Stimulated activated effector memory CD8-positive, alpha-beta T cell treated with anti-CD3 and anti-CD28 coated beads, Interleukin-12 subunit alpha, Interleukin-12 subunit beta, amount 100 ng/mL, for 72 hours (primary cell): Measurements from ENCODE around the gene MARCHF10.

Experiments
- ATAC-seq: fragments of 150-1000 bp; cut with Tn5 transposase; 2 replicates; pipeline ENCODE4 v1.10.0; 2021
- DNase-seq, 2 donors: peaks; one replicate each; pipeline ENCODE4 v3.0.0; 2021 to 2022; ENCODE audit warnings: low spot score in 2 of 2
- H3K27ac Mint-ChIP-seq: one replicate; pipeline ENCODE4 v1.8.0; 2022; ENCODE audit warnings: mild to moderate bottlenecking, mixed read lengths
- H3K36me3 Mint-ChIP-seq: one replicate; pipeline ENCODE4 v1.8.0; 2022; ENCODE audit warnings: mild to moderate bottlenecking, mixed read lengths
- H3K4me1 Mint-ChIP-seq: one replicate; pipeline ENCODE4 v1.8.0; 2022; ENCODE audit warnings: mixed read lengths
- H3K4me3 Mint-ChIP-seq: one replicate; pipeline ENCODE4 v1.8.0; 2022; ENCODE audit warnings: mild to moderate bottlenecking, mixed read lengths
- H3K9me3 Mint-ChIP-seq: one replicate; pipeline ENCODE4 v1.8.0; 2022; ENCODE audit warnings: mixed read lengths

Gene MARCHF10

GRCh38 chr17:62681061-62681938 is 126.8 kb downstream of the MARCHF10 start:
- H3K27ac Mint-ChIP-seq, result no peak overlapping the region
- no peaks in the 10 kb centered on the region for H3K4me1 Mint-ChIP-seq
- no peak overlapping the region for H3K4me3 Mint-ChIP-seq
- DNase-seq, result no peak
- H3K9me3 Mint-ChIP-seq, result no peaks in the 10 kb centered on the region
- no peak for ATAC-seq
- H3K36me3 Mint-ChIP-seq, result peaks cover 6% of the 10 kb centered on the region

GRCh38 chr17:62680541-62681052 is 127.5 kb downstream of the MARCHF10 start:
- no peak overlapping the region for H3K4me3 Mint-ChIP-seq
- peaks cover 6% of the 10 kb centered on the region for H3K36me3 Mint-ChIP-seq

GRCh38 chr17:62679866-62680377 is 128.2 kb downstream of the MARCHF10 start:
- H3K4me1 Mint-ChIP-seq, result no peaks in the 10 kb centered on the region
- H3K36me3 Mint-ChIP-seq, result peaks cover under 1% of the 10 kb centered on the region
- H3K9me3 Mint-ChIP-seq, result no peaks in the 10 kb centered on the region
- no peak for ATAC-seq
- DNase-seq, result no peak
- no peak overlapping the region for H3K4me3 Mint-ChIP-seq
- no peak overlapping the region for H3K27ac Mint-ChIP-seq

More at GRCh38 chr17:62680541-62681052, 127.5 kb downstream of the MARCHF10 start:
- no peak for ATAC-seq
- DNase-seq, result no peak
- no peak overlapping the region for H3K27ac Mint-ChIP-seq
- no peaks in the 10 kb centered on the region for H3K4me1 Mint-ChIP-seq
- no peaks in the 10 kb centered on the region for H3K9me3 Mint-ChIP-seq

- ATAC-seq (no peak), DNase-seq (no peak)
- H3K9me3 Mint-ChIP-seq, result no peaks in the 10 kb centered on the region
- no peak overlapping the region for H3K4me3 Mint-ChIP-seq
- no peak overlapping the region for H3K27ac Mint-ChIP-seq
- no peaks in the 10 kb centered on the region for H3K4me1 Mint-ChIP-seq
- H3K36me3 Mint-ChIP-seq, result no peaks in the 10 kb centered on the region
These were observed 129.7 kb downstream of the MARCHF10 start for GRCh38 chr17:62678214-62678919.

- no peak for ATAC-seq
- H3K36me3 Mint-ChIP-seq, result no peaks in the 10 kb centered on the region
- H3K27ac Mint-ChIP-seq, result no peak overlapping the region
- H3K4me3 Mint-ChIP-seq, result no peak overlapping the region
- H3K9me3 Mint-ChIP-seq, result no peaks in the 10 kb centered on the region
- DNase-seq, result no peak
- peaks cover 4% of the 10 kb centered on the region for H3K4me1 Mint-ChIP-seq
These were observed 131.0 kb downstream of the MARCHF10 start for GRCh38 chr17:62676952-62677596.

GRCh38 chr17:62676231-62676943 is 131.7 kb downstream of the MARCHF10 start:
- no peak overlapping the region for H3K27ac Mint-ChIP-seq
- no peak for ATAC-seq
- no peaks in the 10 kb centered on the region for H3K9me3 Mint-ChIP-seq
- no peak for DNase-seq
- peaks cover 2% of the 10 kb centered on the region for H3K36me3 Mint-ChIP-seq
- peaks cover 7% of the 10 kb centered on the region for H3K4me1 Mint-ChIP-seq
- H3K4me3 Mint-ChIP-seq, result no peak overlapping the region

GRCh38 chr17:62675701-62676100 is 132.4 kb downstream of the MARCHF10 start:
- H3K27ac Mint-ChIP-seq, result no peak overlapping the region
- peaks cover 7% of the 10 kb centered on the region for H3K4me1 Mint-ChIP-seq
- H3K4me3 Mint-ChIP-seq, result no peak overlapping the region
- ATAC-seq (no peak), DNase-seq (no peak)
- peaks cover 6% of the 10 kb centered on the region for H3K36me3 Mint-ChIP-seq
- H3K9me3 Mint-ChIP-seq, result no peaks in the 10 kb centered on the region

- DNase-seq (no peak), ATAC-seq (no peak)
- H3K27ac Mint-ChIP-seq, result no peak overlapping the region
- no peak overlapping the region for H3K4me3 Mint-ChIP-seq
- H3K4me1 Mint-ChIP-seq, result peaks cover 7% of the 10 kb centered on the region
- peaks cover 6% of the 10 kb centered on the region for H3K36me3 Mint-ChIP-seq
- H3K9me3 Mint-ChIP-seq, result no peaks in the 10 kb centered on the region
These were observed 132.9 kb downstream of the MARCHF10 start for GRCh38 chr17:62675260-62675659.

- Mint-ChIP-seq H3K9me3 (no peaks in the 10 kb centered on the region), H3K36me3 (peaks cover 6% of the 10 kb centered on the region), H3K4me1 (peaks cover 7% of the 10 kb centered on the region), H3K4me3 (no peak overlapping the region), H3K27ac (no peak overlapping the region)
- ATAC-seq (no peak), DNase-seq (no peak)
These were observed 133.3 kb downstream of the MARCHF10 start for GRCh38 chr17:62674841-62675240.

GRCh38 chr17:62674363-62674739 is 133.8 kb downstream of the MARCHF10 start:
- Mint-ChIP-seq H3K9me3 (no peaks in the 10 kb centered on the region), H3K4me3 (no peak overlapping the region), H3K27ac (no peak overlapping the region), H3K4me1 (peaks cover 7% of the 10 kb centered on the region), H3K36me3 (peaks cover 6% of the 10 kb centered on the region)
- ATAC-seq (no peak), DNase-seq (no peak)

- H3K4me3 Mint-ChIP-seq, result no peak overlapping the region
- DNase-seq (no peak), ATAC-seq (no peak)
- H3K36me3 Mint-ChIP-seq, result peaks cover 6% of the 10 kb centered on the region
- no peak overlapping the region for H3K27ac Mint-ChIP-seq
- no peaks in the 10 kb centered on the region for H3K9me3 Mint-ChIP-seq
- H3K4me1 Mint-ChIP-seq, result peaks cover 7% of the 10 kb centered on the region
These were observed 134.3 kb downstream of the MARCHF10 start for GRCh38 chr17:62673614-62674362.

- DNase-seq, result no peak
- Mint-ChIP-seq H3K4me1 (peaks cover 7% of the 10 kb centered on the region), H3K36me3 (peaks cover 6% of the 10 kb centered on the region), H3K27ac (no peak overlapping the region), H3K4me3 (no peak overlapping the region), H3K9me3 (no peaks in the 10 kb centered on the region)
- ATAC-seq, result no peak
These were observed 135.2 kb downstream of the MARCHF10 start for GRCh38 chr17:62672957-62673356.

GRCh38 chr17:62671553-62671952 is 136.6 kb downstream of the MARCHF10 start:
- ATAC-seq, result no peak
- Mint-ChIP-seq H3K27ac (no peak overlapping the region), H3K9me3 (no peaks in the 10 kb centered on the region), H3K36me3 (peaks cover 6% of the 10 kb centered on the region), H3K4me3 (no peak overlapping the region), H3K4me1 (peaks cover 7% of the 10 kb centered on the region)
- no peak for DNase-seq

- H3K36me3 Mint-ChIP-seq, result peaks cover 6% of the 10 kb centered on the region
- ATAC-seq, result no peak
These were observed 137.8 kb downstream of the MARCHF10 start for GRCh38 chr17:62670202-62670821.

More at GRCh38 chr17:62670202-62670821, 137.8 kb downstream of the MARCHF10 start:
- Mint-ChIP-seq H3K4me3 (no peak overlapping the region), H3K27ac (no peak overlapping the region), H3K4me1 (peaks cover 7% of the 10 kb centered on the region), H3K9me3 (no peaks in the 10 kb centered on the region)
- DNase-seq, result no peak
